K562 (cell line): ENCODE measurements around the gene POLR2L. TPM values are rescaled to one million over a fixed set of nuclear protein-coding genes. Genes with fewer than 3 reads are reported as not detected.

ENCODE experiments used
- CXXC5 ChIP-seq: fragments of 250-450 bp; sonication (Bioruptor Pico); IDR thresholded peaks from 2 replicates; pipeline ENCODE4 v1.8.0; 2022; ENCODE audit warnings: inconsistent platforms, mild to moderate bottlenecking, moderate library complexity
- GMEB1 ChIP-seq: fragments of 250-450 bp; sonication (Bioruptor Pico); IDR thresholded peaks from 2 replicates; pipeline ENCODE4 v1.4.0; 2020; ENCODE audit warnings: mild to moderate bottlenecking
- HDAC1 ChIP-seq, 2 experiments: fragments of 450-650 bp; IDR thresholded peaks; 2 replicates each; pipeline ENCODE4 v1.6.1; 2016 to 2017; ENCODE audit warnings: inconsistent platforms in 1 of 2, mild to moderate bottlenecking in 1 of 2, moderate library complexity in 1 of 2
- HINFP ChIP-seq: fragments of 450-650 bp; conservative IDR thresholded peaks from 2 replicates; pipeline ENCODE4 v1.6.1; 2016; ENCODE audit warnings: missing genetic modification characterization, low read depth, mild to moderate bottlenecking, control low read depth, missing compliant biosample characterization
- HNRNPL ChIP-seq: fragments of 200-400 bp; formaldehyde crosslinking; IDR thresholded peaks from 2 replicates; pipeline ENCODE4 v1.6.1; 2017; ENCODE audit warnings: low read depth, mild to moderate bottlenecking, low read length
- KDM2B ChIP-seq: fragments of 250-450 bp; sonication (Bioruptor Pico); IDR thresholded peaks from 2 replicates; pipeline ENCODE4 v1.8.0; 2021; ENCODE audit warnings: mild to moderate bottlenecking, moderate library complexity
- KLF16 ChIP-seq: IDR thresholded peaks from 2 replicates; pipeline ENCODE4 v1.6.1; 2016; ENCODE audit warnings: antibody characterized with exemption
- MAZ ChIP-seq, 2 experiments: fragments of 450-650 bp in 1 of 2; sonication (generic) in 1 of 2; formaldehyde crosslinking; IDR thresholded peaks in 1 of 2; conservative IDR thresholded peaks in 1 of 2; 2 replicates each; pipeline versions ENCODE4 v1.4.0 to v1.5.0; 2020; ENCODE audit warnings: mild to moderate bottlenecking in 1 of 2, missing genetic modification reagents in 1 of 2
- NONO ChIP-seq, 2 experiments: fragments of 200-400 bp in 1 of 2; fragments of 450-650 bp in 1 of 2; formaldehyde crosslinking in 1 of 2; IDR thresholded peaks; 2 replicates each; pipeline ENCODE4 v1.6.1; 2017; ENCODE audit warnings: low read depth in 2 of 2, mild to moderate bottlenecking in 2 of 2, moderate library complexity in 2 of 2, low read length in 1 of 2
- POLR2AphosphoS5 ChIP-seq: IDR thresholded peaks from 2 replicates; pipeline ENCODE4 v1.6.1; 2011; ENCODE audit warnings: mild to moderate bottlenecking, low read depth, low read length, moderate library complexity; ENCODE audit not compliant: control insufficient read depth, insufficient read depth
- POLR2G ChIP-seq: fragments of 200-400 bp; formaldehyde crosslinking; IDR thresholded peaks from 2 replicates; pipeline ENCODE4 v1.6.1; 2017; ENCODE audit warnings: low read depth, mild to moderate bottlenecking, antibody characterized with exemption, low read length, moderate library complexity
- POLR2H ChIP-seq: IDR thresholded peaks from 2 replicates; pipeline ENCODE4 v1.6.1; 2016; ENCODE audit warnings: missing genetic modification characterization, low read depth, mild to moderate bottlenecking, control low read depth, missing compliant biosample characterization, moderate library complexity
- RBFOX2 ChIP-seq: fragments of 200-400 bp; formaldehyde crosslinking; IDR thresholded peaks from 2 replicates; pipeline ENCODE4 v1.6.1; 2017; ENCODE audit warnings: low read depth, mild to moderate bottlenecking, low read length, moderate library complexity
- SMAD3 ChIP-seq: fragments of 450-650 bp; formaldehyde crosslinking; conservative IDR thresholded peaks from 2 replicates; pipeline ENCODE4 v1.4.0; 2020; ENCODE audit warnings: mild to moderate bottlenecking
- SP1 ChIP-seq: sonication (generic); formaldehyde crosslinking; IDR thresholded peaks from 2 replicates; pipeline ENCODE4 v1.8.1; 2022; ENCODE audit warnings: mild to moderate bottlenecking, missing genetic modification reagents
- SUPT5H ChIP-seq: fragments of 450-650 bp; IDR thresholded peaks from 2 replicates; pipeline ENCODE4 v1.6.1; 2016
- TAF1 ChIP-seq: IDR thresholded peaks from 2 replicates; pipeline ENCODE4 v1.6.1; 2011; ENCODE audit warnings: mild to moderate bottlenecking, low read length, moderate library complexity; ENCODE audit not compliant: insufficient read depth, control insufficient read depth, severe bottlenecking; ENCODE audit errors: extremely low read depth
- YY1 ChIP-seq, 3 experiments: IDR thresholded peaks; 2 replicates each; pipeline ENCODE4 v1.6.1; 2011; ENCODE audit warnings: low read length in 2 of 3, mild to moderate bottlenecking in 2 of 3, moderate library complexity in 2 of 3, borderline replicate concordance in 1 of 3, control low read depth in 1 of 3, low read depth in 1 of 3; ENCODE audit not compliant: insufficient read depth in 3 of 3, insufficient replicate concordance in 2 of 3, control insufficient read depth in 1 of 3, insufficient read length in 1 of 3; ENCODE audit errors: extremely low read depth in 1 of 3
- ZFX ChIP-seq: sonication (generic); formaldehyde crosslinking; IDR thresholded peaks from 2 replicates; pipeline ENCODE4 v1.8.0; 2022; ENCODE audit warnings: mild to moderate bottlenecking, missing genetic modification reagents, moderate library complexity
- ZNF282 ChIP-seq: sonication (generic); formaldehyde crosslinking; IDR thresholded peaks from 2 replicates; pipeline ENCODE4 v1.8.1; 2023; ENCODE audit warnings: missing genetic modification reagents
- polyA plus RNA-seq, 8 experiments: library from polyadenylated mRNA; depleted of rRNA in 4 of 8; stranded (reverse) in 5 of 8; unstranded in 3 of 8; fragments of >200 nt; fragmentation: Nextera tagmentation in 2 of 8; fragmentation: Illumina TruSeq in 1 of 8; extraction: Ambion mirVana in 2 of 8; extraction: Trizol in 1 of 8; gene quantifications; 2 replicates each; pipeline versions ENCODE4 v1.2.1 to v1.2.3, GENCODE V29; 2011 to 2014; ENCODE audit warnings: inconsistent platforms in 1 of 8, missing spikeins in 1 of 8
- total RNA-seq, 7 experiments: library from RNA; depleted of rRNA in 6 of 7; stranded (reverse); fragments of >200 nt in 6 of 7; fragmentation: Illumina TruSeq in 2 of 7; extraction: Trizol in 2 of 7; gene quantifications; 2 replicates each; pipeline versions ENCODE4 v1.2.1 to v1.2.3, GENCODE V29; 2011 to 2021; ENCODE audit warnings: low replicate concordance in 1 of 7
- TF ChIP-seq, protein P1 (sequence below): fragments of 200-800 bp; sonication (Bioruptor generic); IDR thresholded peaks from 2 replicates; pipeline ENCODE4 v1.6.1; 2017; ENCODE audit warnings: missing genetic modification characterization, missing compliant biosample characterization

POLR2L gene
- total and polyA plus RNA-seq, 9 of the 15 experiments (the other 6 are each of a cell fraction or from before 2014, with no cell fraction given), result 38.3 to 688 (median 108) TPM

DNA sequence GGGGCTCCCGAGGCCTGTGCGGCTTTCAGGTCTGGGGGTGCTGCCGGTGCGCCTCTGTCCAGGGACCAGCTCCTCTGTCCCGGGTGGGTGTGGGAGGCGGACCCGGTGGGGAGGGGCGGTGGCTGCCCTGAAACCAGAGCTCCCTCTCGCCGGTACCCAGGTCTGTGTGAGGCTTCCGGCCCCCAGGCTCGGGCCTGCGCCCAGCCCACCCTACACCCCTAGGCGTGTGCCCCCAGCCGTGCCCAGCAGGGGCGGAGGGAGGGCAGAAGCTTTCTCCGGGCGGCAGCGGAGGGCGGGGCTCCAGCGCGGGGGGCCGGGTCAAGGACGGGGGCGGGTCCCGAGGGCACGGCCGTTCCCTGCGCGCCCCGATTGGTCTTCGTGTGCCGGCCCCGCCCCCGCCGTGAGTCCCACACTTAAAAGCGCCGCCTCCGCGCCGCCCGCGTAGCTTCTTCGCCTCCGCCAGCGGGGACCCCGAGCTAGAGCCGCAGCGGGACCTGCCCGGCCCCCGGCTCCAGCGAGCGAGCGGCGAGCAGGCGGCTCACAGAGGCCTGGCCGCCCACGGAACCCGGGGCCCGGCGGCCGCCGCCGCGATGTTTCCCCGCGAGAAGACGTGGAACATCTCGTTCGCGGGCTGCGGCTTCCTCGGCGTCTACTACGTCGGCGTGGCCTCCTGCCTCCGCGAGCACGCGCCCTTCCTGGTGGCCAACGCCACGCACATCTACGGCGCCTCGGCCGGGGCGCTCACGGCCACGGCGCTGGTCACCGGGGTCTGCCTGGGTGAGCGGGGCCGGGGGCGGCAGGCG lies 23.0 kb downstream of the POLR2L start (continued):
- TF ChIP-seq, protein P1, sequence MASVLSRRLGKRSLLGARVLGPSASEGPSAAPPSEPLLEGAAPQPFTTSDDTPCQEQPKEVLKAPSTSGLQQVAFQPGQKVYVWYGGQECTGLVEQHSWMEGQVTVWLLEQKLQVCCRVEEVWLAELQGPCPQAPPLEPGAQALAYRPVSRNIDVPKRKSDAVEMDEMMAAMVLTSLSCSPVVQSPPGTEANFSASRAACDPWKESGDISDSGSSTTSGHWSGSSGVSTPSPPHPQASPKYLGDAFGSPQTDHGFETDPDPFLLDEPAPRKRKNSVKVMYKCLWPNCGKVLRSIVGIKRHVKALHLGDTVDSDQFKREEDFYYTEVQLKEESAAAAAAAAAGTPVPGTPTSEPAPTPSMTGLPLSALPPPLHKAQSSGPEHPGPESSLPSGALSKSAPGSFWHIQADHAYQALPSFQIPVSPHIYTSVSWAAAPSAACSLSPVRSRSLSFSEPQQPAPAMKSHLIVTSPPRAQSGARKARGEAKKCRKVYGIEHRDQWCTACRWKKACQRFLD (CRISPR knock-in tag), result 0 out of 2 replicates have a peak, but pooled peaks have one; percentile 23
- TF ChIP-seq YY1 (IDR thresholded peaks at IDR 0.05; ENCODE audit: borderline replicate concordance in 1 of 3, control insufficient read depth in 1 of 3, extremely low read depth in 1 of 3, insufficient read depth in 3 of 3, insufficient read length in 1 of 3, insufficient replicate concordance in 2 of 3, low read depth in 1 of 3, low read length in 2 of 3) (peak in 1 of 3 experiments; percentile 37), ZFX (peak; percentile 44), ZNF282 (CRISPR knock-in tag) (peak; percentile 77; the same call in 1 of the 2 replicates), CXXC5 (CRISPR knock-in tag) (peak; percentile 89), POLR2AphosphoS5 (peak; percentile 85), HINFP (tag) (no peak), SP1 (peak; percentile 75), RBFOX2 (peak; percentile 91), GMEB1 (CRISPR knock-in tag) (peak; percentile 70), KLF16 (no peak), NONO (IDR thresholded peaks at IDR 0.05; ENCODE audit: low read depth in 2 of 2, low read length in 1 of 2) (peak; percentile 81 to 99; a peak in 3 of 4 replicates), SMAD3 (CRISPR knock-in tag) (no peak), HNRNPL (peak; percentile 58), POLR2H (tag) (peak; percentile 91), TAF1 (peak; percentile 84), POLR2G (peak; percentile 96), HDAC1 (IDR thresholded peaks at IDR 0.05) (peak in 1 of 2 experiments; percentile 7; a peak in 1 of 4 replicates), SUPT5H (peak; percentile 67), KDM2B (CRISPR knock-in tag) (peak; percentile 36; the same call in 1 of the 2 replicates), MAZ (CRISPR knock-in tag; conservative IDR thresholded peaks at IDR 0.05 in 1 of 2, IDR thresholded peaks at IDR 0.05 in 1 of 2) (peak; percentile 30 to 64; a peak in 3 of 4 replicates)
